Left ventricle myocardium superior (tissue), 1 donor: ENCODE results near the gene CREBZF. TPM values are rescaled to one million over a fixed set of nuclear protein-coding genes. Genes with fewer than 3 reads are reported as not detected.

Source experiments
- ATAC-seq: fragments of 200-7000 bp; cut with Tn5 transposase; one replicate; pipeline ENCODE4 v1.9.1; 2020; ENCODE audit warnings: mild to moderate bottlenecking, moderate library complexity
- DNase-seq: peaks from one replicate; pipeline ENCODE4 v3.0.0-alpha.2; 2020
- intact Hi-C: fragments of 100-400 bp; cut with micrococcal nuclease; formaldehyde crosslinking; loops from one replicate; pipeline ENCODE4 v1.11.0; 2022
- long read RNA-seq: library from polyadenylated mRNA; unstranded; transcript quantifications from one replicate; pipeline ENCODE4 v2.0.0, GENCODE V29; 2021
- total RNA-seq: library from RNA; stranded (reverse); fragmentation: NEBNext Ultra II Directional; extraction: Animal tissue kit (Norgen Biotek cat#: 25700); gene quantifications from one replicate; pipeline ENCODE4 v1.2.1, GENCODE V29; 2021
- donor health status: DM: no; HTN: yes; CAD: no; lungs with severe emphysema.

The CREBZF gene, protein sequence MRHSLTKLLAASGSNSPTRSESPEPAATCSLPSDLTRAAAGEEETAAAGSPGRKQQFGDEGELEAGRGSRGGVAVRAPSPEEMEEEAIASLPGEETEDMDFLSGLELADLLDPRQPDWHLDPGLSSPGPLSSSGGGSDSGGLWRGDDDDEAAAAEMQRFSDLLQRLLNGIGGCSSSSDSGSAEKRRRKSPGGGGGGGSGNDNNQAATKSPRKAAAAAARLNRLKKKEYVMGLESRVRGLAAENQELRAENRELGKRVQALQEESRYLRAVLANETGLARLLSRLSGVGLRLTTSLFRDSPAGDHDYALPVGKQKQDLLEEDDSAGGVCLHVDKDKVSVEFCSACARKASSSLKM
- total RNA-seq, result 12.9 TPM
- long read RNA-seq, full-length matches to known transcripts, result 23 of 32 reads
- long read RNA-seq, partial matches to known transcripts, result 7 of 32 reads
- long read RNA-seq, other reads (novel, unspliced or antisense), result 2 of 32 reads

DNA sequence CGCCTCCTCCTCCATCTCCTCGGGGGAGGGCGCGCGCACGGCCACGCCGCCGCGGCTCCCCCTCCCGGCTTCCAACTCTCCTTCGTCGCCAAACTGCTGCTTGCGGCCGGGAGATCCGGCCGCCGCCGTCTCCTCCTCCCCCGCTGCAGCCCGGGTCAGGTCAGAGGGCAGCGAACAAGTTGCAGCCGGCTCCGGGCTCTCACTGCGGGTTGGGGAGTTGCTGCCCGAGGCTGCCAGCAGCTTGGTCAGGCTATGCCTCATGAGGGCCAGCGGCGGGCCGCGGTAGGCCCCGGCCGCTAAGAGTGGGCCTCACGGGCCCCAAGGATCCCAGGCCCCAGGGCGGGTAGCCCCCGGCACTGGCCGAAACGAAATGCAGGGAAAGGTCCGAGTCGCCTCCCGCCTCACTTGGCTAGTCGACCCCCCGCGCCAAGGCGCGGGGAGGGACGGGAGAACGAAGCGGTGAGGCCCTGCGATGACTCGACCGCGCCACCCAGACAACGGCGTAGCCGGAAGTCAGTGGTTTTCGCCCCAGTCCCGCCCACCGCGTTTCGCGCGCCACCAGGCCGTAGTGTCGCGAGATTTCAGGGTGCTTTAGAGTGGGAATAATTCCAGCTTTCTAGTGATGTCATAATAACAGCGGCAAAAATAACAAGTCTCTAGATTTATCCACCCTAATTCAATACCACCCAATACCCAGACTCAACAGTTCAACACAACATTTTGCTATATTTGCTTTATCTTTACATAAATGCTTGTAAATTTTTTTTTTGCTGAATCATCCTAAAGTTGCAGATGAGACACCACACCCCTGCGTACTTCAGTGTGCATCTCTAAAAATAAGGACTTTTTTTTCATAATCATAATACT lies at the start of gene CREBZF:
TSS of gene CREBZF (minus strand) at position 515 of the 867 bp plus-strand sequence. CDS start at position 261, 254 bp downstream.
- DNase-seq (peak; percentile 96), ATAC-seq (peak; percentile 97)
- intact Hi-C loops, result loop anchor here (5.0 kb wide), 1 partner anchor 38 kb away; the partner anchor contains the start of genes DLG2 and TMEM126B

- intact Hi-C loops, result no loop called here
- DNase-seq (no peak), ATAC-seq (no peak)
These were observed 48.0 kb upstream of the CREBZF start for GRCh38 chr11:85712953-85713352.

GRCh38 chr11:85710917-85711316 lies 46.0 kb upstream of the CREBZF start:
- DNase-seq, result no peak

GRCh38 chr11:85709941-85710702 lies 45.2 kb upstream of the CREBZF start:
- ATAC-seq, result no peak
- intact Hi-C loops, result no loop called here
- no peak for DNase-seq

More at GRCh38 chr11:85710917-85711316, 46.0 kb upstream of the CREBZF start:
- intact Hi-C loops, result no loop called here
- no peak for ATAC-seq

- DNase-seq (no peak), ATAC-seq (no peak)
- intact Hi-C loops, result no loop called here
These were observed 40.9 kb upstream of the CREBZF start for GRCh38 chr11:85705800-85706199.

DNA sequence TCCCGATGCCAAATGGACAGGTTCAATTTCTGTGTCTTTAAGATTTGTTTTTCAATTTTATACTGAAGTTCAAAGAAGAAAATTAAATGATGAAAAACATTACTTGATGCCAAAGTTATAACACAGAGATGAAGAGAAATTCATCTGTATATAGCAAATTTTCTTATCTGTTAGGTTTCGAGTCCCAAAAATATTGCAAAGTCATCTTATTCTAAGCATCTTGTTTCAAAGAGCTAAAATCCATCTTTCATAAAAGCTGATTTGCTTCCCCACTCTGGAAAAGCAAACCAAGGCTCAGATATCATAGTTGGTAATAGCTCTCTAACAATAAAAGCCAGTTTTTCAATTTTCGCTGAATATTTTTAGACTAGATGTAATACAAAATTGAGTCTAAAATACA lies 40.0 kb upstream of the CREBZF start:
- intact Hi-C loops, result no loop called here
- DNase-seq (no peak), ATAC-seq (no peak)

DNA sequence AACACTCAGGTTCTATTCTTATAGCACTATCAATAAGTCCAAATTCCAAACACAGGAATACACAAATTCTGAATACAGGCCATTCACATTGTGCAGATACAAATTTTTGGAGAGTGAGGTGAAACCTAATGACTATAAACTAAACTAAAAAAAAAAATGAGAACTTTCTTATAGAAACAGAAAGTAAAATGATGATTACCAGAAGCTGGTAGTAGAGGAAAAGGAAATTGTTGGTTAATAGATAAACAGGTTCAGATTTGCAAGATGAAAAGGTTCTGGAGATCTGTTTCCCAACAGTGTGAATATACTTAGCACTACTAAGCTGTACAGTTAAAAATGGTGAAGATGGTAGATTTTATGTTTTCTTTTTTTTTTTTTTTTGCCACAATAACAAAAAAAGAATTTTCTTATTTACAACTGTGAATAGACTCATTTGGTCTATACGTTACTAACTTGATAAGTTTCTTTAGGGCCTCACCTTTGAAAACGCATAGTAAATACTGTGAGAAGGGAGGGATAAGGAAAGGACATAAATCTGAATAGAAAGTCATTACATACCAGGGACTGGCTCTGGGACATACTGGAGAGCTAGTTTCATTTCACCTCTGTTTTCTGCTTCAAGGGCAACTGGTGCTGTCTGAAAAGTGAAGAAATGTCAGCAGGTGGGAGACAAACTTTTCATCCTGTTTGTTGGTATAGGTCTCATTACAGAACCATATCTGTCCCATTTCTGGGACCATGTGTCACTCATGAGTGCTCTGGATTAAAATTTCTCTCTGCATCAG lies 35.2 kb upstream of the CREBZF start:
- ATAC-seq (no peak), DNase-seq (no peak)
- intact Hi-C loops, result loop anchor here (10.0 kb wide), 1 partner anchor 125 kb away; no protein-coding TSS in a partner anchor

DNA sequence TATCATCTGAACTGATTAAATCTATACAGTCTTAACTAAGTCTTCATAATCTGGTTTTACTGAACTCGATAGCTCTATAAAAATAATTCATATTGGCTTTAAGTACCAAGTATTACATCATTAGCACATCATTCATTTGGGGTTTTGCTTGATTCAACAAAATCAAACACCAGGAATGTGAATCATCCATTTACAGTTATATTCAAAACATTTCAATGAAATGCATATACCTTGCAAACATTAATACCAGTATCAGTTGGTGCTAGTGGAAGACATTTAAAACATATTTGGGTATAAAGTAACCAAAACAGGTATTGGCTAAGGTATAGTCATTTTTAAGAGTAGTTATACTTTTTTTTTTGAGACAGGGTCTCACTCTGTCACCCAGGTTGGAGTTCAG lies 33.3 kb upstream of the CREBZF start:
- intact Hi-C loops, result loop anchor here (10.0 kb wide), 1 partner anchor 127 kb away; no protein-coding TSS in a partner anchor
- DNase-seq, result no peak
- no peak for ATAC-seq

- intact Hi-C loops, result loop anchor here (10.0 kb wide), 1 partner anchor 127 kb away; no protein-coding TSS in a partner anchor
- ATAC-seq, result no peak
These were observed 32.8 kb upstream of the CREBZF start for GRCh38 chr11:85697747-85698146.

DNA sequence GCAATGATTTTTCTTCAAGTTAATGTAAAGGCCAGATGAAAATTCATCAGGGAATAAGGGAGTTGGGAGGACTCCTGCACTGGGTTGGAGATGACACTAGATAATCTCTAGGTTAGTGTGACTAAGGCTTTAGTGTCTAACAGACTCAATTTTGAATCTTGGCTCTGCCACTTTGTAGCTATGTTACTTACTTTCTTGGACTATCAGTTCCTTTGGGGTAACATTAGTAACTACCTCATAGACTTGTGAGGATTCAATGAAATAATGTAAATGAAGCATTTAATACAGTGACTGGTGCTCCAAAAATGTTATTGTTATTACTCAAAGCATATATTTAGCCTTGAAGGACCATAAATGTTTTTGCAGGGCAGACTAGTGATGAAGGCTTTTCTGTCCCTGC lies 30.6 kb upstream of the CREBZF start:
- intact Hi-C loops, result loop anchor here (10.0 kb wide), 1 partner anchor 129 kb away; no protein-coding TSS in a partner anchor
- DNase-seq (no peak), ATAC-seq (no peak)

More at GRCh38 chr11:85697747-85698146, 32.8 kb upstream of the CREBZF start:
- no peak for DNase-seq

DNA sequence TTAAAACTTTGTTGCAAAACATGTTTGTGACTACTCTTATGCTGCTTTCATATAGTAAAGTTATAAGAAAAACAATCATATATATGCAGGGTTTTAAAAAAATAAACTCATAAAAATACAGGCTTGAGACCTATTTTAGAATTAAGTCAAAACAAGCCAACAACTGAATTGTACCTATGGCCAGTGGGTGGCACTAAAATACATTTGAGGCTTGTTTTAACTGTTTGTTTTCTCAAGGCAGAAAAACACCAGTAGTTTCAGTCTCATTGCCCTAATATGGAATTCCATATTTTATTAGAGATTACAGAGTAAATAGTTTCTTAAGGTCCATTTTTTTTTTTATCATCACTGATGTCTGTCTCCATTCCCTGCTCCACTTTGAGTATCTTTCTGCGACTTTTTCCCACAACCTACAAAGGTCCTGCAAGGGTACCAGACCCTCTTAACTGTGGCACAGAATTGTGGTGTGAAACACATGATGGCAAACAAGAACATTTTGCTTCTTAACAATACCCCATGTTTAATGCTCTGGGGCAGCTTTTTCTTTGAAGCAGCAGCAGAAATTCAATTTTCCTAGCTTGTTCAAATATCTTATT lies 29.6 kb upstream of the CREBZF start:
- intact Hi-C loops, result loop anchor here (10.0 kb wide), 1 partner anchor 130 kb away; no protein-coding TSS in a partner anchor
- ATAC-seq, result no peak

GRCh38 chr11:85685820-85686459 lies 21.0 kb upstream of the CREBZF start, which contains the start of gene CCDC89:
CCDC89 (minus strand) TSS chr11:85686195; CDS start chr11:85686130, 65 bp downstream.
- ATAC-seq (peak; percentile 93), DNase-seq (peak; percentile 84)
- intact Hi-C loops, result no loop called here

More for the DNA sequence above, 29.6 kb upstream of the CREBZF start:
- no peak for DNase-seq

DNA sequence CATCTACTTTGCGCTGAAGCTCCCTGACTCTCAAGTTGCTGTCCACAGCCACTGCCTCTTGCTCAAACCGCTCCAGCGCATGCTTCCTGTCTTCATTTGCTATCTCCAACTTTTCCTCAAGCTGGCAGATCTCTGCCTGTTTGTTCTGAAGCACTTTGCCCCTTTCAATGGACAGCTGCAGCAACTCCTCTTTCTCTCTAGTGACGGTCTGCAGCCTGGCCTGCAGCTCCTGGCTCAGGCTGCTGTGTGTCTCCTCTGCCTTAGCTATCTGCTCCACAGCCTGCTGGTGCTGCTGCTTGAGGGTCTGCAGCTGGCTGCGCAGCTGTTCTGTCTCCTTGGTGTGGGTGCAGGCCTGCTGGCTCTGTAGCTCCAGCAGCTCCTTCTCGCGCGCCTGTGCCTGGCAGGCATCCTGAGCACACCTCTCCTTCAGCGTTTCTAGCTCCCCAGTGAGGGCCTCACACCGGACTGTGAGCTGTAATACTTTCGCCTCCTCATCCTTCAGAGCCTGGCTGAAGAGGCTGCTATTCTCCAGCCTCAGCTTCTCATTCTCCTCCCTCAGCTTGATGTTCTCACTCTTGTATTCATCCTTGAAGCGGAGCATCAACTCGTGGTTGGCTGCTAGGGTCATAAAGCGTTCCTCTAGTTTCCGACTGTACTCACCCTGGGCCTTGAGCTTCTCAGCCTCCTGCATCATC lies 20.3 kb upstream of the CREBZF start:
- ATAC-seq (peak; percentile 20), DNase-seq (peak; percentile 45)
- intact Hi-C loops, result no loop called here

- DNase-seq, result peak; percentile 88
- intact Hi-C loops, result no loop called here
- ATAC-seq, result peak; percentile 76
These were observed 17.7 kb upstream of the CREBZF start for GRCh38 chr11:85682330-85683305.

GRCh38 chr11:85680897-85681296 lies 16.0 kb upstream of the CREBZF start:
- intact Hi-C loops, result no loop called here
- ATAC-seq, result no peak
- no peak for DNase-seq
